H1 (cell line): ENCODE results near the gene UBA3. TPM values are rescaled to one million over a fixed set of nuclear protein-coding genes. Genes with fewer than 3 reads are reported as not detected.

ENCODE experiments used
- ATF2 ChIP-seq: IDR thresholded peaks from 2 replicates; pipeline ENCODE4 v1.6.1; 2012; ENCODE audit warnings: low read length, inconsistent platforms
- CTCF ChIP-seq, 3 experiments: IDR thresholded peaks; 1 replicate in 2 of 3; 2 replicates in 1 of 3; pipeline versions ENCODE4 v1.5.1 to v1.6.1; 2011; ENCODE audit warnings: low read length in 3 of 3, mild to moderate bottlenecking in 3 of 3, inconsistent platforms in 2 of 3, low read depth in 1 of 3, moderate library complexity in 1 of 3; ENCODE audit not compliant: insufficient read depth in 1 of 3; ENCODE audit errors: control extremely low read depth in 1 of 3
- NRF1 ChIP-seq: IDR thresholded peaks from 2 replicates; pipeline ENCODE4 v1.6.1; 2011; ENCODE audit warnings: mild to moderate bottlenecking, low read depth, low read length, improper control_type of control experiment
- SP1 ChIP-seq: IDR thresholded peaks from 2 replicates; pipeline ENCODE4 v1.6.1; 2011; ENCODE audit warnings: low read depth, low read length
- SP2 ChIP-seq: IDR thresholded peaks from 2 replicates; pipeline ENCODE4 v1.6.1; 2012; ENCODE audit warnings: mild to moderate bottlenecking, low read length, inconsistent platforms
- TAF1 ChIP-seq: IDR thresholded peaks from 2 replicates; pipeline ENCODE4 v1.6.1; 2011; ENCODE audit warnings: mild to moderate bottlenecking, low read depth, low read length
- YY1 ChIP-seq: IDR thresholded peaks from 2 replicates; pipeline ENCODE4 v1.6.1; 2011; ENCODE audit warnings: low read depth, mild to moderate bottlenecking, low read length
- polyA plus RNA-seq, 7 experiments: library from polyadenylated mRNA; depleted of rRNA in 3 of 7; stranded (reverse) in 5 of 7; unstranded in 2 of 7; fragments of >200 nt in 5 of 7; fragments of 200-250 nt in 2 of 7; gene quantifications; 1 replicate in 5 of 7; 2 replicates in 1 of 7; 4 replicates in 1 of 7; pipeline versions ENCODE4 v1.2.1 to v1.2.3, GENCODE V29; 2011 to 2013; ENCODE audit warnings: missing spikeins in 2 of 7, mixed read lengths in 2 of 7
- total RNA-seq: library from RNA; stranded (reverse); fragmentation: NEBNext Ultra II Directional; extraction: Animal tissue kit (Norgen Biotek cat#: 25700); gene quantifications from 2 replicates; pipeline ENCODE4 v1.2.1, GENCODE V29; 2021
- TF ChIP-seq, protein P1 (sequence below): fragments of 300-600 bp; sonication (generic); IDR thresholded peaks from 2 replicates; pipeline ENCODE4 v1.7.1; 2012; ENCODE audit warnings: low read length, moderate library complexity, mild to moderate bottlenecking, inconsistent platforms; ENCODE audit not compliant: insufficient replicate concordance

Gene UBA3
- total and polyA plus RNA-seq, 2 of the 8 experiments (the other 6 are each of a cell fraction or from before 2014, with no cell fraction given): 40.8 to 97.8 TPM

DNA sequence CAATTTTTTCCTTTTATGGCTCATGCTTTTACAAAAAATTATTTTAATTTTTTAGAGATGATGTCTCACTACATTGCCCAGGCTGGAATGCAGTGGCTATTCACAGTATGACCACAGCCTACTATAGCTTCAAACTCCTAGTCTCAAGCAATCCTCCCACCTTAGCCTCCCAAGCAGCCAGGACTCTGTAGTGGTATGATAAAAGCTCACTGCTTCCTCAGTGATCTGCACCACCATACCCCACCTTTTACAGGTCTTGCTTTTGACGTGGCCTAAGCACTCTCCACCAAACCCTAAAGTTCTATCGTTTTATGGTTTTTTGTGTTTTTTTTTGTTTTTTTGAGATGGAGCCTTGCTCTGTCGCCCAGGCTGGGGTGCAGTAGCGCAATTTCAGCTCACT lies 14.0 kb downstream of the UBA3 start (continued):
- TF ChIP-seq, protein P1, sequence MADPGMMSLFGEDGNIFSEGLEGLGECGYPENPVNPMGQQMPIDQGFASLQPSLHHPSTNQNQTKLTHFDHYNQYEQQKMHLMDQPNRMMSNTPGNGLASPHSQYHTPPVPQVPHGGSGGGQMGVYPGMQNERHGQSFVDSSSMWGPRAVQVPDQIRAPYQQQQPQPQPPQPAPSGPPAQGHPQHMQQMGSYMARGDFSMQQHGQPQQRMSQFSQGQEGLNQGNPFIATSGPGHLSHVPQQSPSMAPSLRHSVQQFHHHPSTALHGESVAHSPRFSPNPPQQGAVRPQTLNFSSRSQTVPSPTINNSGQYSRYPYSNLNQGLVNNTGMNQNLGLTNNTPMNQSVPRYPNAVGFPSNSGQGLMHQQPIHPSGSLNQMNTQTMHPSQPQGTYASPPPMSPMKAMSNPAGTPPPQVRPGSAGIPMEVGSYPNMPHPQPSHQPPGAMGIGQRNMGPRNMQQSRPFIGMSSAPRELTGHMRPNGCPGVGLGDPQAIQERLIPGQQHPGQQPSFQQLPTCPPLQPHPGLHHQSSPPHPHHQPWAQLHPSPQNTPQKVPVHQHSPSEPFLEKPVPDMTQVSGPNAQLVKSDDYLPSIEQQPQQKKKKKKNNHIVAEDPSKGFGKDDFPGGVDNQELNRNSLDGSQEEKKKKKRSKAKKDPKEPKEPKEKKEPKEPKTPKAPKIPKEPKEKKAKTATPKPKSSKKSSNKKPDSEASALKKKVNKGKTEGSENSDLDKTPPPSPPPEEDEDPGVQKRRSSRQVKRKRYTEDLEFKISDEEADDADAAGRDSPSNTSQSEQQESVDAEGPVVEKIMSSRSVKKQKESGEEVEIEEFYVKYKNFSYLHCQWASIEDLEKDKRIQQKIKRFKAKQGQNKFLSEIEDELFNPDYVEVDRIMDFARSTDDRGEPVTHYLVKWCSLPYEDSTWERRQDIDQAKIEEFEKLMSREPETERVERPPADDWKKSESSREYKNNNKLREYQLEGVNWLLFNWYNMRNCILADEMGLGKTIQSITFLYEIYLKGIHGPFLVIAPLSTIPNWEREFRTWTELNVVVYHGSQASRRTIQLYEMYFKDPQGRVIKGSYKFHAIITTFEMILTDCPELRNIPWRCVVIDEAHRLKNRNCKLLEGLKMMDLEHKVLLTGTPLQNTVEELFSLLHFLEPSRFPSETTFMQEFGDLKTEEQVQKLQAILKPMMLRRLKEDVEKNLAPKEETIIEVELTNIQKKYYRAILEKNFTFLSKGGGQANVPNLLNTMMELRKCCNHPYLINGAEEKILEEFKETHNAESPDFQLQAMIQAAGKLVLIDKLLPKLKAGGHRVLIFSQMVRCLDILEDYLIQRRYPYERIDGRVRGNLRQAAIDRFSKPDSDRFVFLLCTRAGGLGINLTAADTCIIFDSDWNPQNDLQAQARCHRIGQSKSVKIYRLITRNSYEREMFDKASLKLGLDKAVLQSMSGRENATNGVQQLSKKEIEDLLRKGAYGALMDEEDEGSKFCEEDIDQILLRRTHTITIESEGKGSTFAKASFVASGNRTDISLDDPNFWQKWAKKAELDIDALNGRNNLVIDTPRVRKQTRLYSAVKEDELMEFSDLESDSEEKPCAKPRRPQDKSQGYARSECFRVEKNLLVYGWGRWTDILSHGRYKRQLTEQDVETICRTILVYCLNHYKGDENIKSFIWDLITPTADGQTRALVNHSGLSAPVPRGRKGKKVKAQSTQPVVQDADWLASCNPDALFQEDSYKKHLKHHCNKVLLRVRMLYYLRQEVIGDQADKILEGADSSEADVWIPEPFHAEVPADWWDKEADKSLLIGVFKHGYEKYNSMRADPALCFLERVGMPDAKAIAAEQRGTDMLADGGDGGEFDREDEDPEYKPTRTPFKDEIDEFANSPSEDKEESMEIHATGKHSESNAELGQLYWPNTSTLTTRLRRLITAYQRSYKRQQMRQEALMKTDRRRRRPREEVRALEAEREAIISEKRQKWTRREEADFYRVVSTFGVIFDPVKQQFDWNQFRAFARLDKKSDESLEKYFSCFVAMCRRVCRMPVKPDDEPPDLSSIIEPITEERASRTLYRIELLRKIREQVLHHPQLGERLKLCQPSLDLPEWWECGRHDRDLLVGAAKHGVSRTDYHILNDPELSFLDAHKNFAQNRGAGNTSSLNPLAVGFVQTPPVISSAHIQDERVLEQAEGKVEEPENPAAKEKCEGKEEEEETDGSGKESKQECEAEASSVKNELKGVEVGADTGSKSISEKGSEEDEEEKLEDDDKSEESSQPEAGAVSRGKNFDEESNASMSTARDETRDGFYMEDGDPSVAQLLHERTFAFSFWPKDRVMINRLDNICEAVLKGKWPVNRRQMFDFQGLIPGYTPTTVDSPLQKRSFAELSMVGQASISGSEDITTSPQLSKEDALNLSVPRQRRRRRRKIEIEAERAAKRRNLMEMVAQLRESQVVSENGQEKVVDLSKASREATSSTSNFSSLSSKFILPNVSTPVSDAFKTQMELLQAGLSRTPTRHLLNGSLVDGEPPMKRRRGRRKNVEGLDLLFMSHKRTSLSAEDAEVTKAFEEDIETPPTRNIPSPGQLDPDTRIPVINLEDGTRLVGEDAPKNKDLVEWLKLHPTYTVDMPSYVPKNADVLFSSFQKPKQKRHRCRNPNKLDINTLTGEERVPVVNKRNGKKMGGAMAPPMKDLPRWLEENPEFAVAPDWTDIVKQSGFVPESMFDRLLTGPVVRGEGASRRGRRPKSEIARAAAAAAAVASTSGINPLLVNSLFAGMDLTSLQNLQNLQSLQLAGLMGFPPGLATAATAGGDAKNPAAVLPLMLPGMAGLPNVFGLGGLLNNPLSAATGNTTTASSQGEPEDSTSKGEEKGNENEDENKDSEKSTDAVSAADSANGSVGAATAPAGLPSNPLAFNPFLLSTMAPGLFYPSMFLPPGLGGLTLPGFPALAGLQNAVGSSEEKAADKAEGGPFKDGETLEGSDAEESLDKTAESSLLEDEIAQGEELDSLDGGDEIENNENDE: no peak
- TF ChIP-seq SP1 (no peak), ATF2 (no peak), YY1 (no peak), NRF1 (no peak), CTCF (IDR thresholded peaks at IDR 0.05; ENCODE audit: control extremely low read depth in 1 of 3, insufficient read depth in 1 of 3, low read depth in 1 of 3, low read length in 3 of 3) (no peak), TAF1 (no peak), SP2 (no peak)
